ENCODE results near the gene ROBO3.

DNA sequence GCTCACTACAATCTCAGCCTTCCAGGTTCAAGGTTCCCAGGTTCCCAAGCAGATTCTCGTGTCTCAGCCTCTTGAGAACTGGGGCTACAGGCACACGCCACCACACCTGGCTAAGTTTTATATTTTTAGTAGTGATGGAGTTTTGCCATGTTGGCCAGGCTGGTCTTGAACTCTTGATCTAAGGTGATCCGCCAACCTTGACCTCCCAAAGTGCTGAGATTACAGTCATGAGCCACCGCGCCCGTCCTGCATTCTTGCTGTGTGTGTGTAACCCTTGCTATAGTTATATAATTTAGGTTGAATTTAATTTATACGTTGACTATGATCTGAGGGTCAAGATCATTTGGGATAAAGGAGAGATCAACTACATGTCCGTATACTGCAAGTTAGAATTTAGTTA lies 29.3 kb upstream of the ROBO3 start:
- TF ChIP-seq POLR2A (IDR thresholded peaks at IDR 0.05): no peak
- TF ChIP-seq, protein P1, sequence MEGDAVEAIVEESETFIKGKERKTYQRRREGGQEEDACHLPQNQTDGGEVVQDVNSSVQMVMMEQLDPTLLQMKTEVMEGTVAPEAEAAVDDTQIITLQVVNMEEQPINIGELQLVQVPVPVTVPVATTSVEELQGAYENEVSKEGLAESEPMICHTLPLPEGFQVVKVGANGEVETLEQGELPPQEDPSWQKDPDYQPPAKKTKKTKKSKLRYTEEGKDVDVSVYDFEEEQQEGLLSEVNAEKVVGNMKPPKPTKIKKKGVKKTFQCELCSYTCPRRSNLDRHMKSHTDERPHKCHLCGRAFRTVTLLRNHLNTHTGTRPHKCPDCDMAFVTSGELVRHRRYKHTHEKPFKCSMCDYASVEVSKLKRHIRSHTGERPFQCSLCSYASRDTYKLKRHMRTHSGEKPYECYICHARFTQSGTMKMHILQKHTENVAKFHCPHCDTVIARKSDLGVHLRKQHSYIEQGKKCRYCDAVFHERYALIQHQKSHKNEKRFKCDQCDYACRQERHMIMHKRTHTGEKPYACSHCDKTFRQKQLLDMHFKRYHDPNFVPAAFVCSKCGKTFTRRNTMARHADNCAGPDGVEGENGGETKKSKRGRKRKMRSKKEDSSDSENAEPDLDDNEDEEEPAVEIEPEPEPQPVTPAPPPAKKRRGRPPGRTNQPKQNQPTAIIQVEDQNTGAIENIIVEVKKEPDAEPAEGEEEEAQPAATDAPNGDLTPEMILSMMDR (IDR thresholded peaks at IDR 0.05): no peak
